GM13977 (cell line): Measurements from ENCODE around the gene PSMG4.

Experiments
- DNase-seq: peaks from one replicate; pipeline ENCODE4 v3.0.0; 2012; ENCODE audit warnings: low spot score
- in situ Hi-C: fragments of 300-500 bp; cut with MboI; formaldehyde crosslinking; loops from one replicate; pipeline ENCODE4 v1.12.0; 2022; ENCODE audit warnings: low sequenced_read_pairs, low pct_unique_long_range_greater_than_20kb, mixed read lengths, inconsistent platforms; ENCODE audit not compliant: unreplicated experiment
- TF ChIP-seq, protein P1 (sequence below): IDR thresholded peaks from 2 replicates; pipeline ENCODE4 v1.5.1; 2012; ENCODE audit warnings: mild to moderate bottlenecking, control low read depth; ENCODE audit not compliant: insufficient read depth; ENCODE audit errors: extremely low read depth, missing control alignments

The PSMG4 gene

DNA sequence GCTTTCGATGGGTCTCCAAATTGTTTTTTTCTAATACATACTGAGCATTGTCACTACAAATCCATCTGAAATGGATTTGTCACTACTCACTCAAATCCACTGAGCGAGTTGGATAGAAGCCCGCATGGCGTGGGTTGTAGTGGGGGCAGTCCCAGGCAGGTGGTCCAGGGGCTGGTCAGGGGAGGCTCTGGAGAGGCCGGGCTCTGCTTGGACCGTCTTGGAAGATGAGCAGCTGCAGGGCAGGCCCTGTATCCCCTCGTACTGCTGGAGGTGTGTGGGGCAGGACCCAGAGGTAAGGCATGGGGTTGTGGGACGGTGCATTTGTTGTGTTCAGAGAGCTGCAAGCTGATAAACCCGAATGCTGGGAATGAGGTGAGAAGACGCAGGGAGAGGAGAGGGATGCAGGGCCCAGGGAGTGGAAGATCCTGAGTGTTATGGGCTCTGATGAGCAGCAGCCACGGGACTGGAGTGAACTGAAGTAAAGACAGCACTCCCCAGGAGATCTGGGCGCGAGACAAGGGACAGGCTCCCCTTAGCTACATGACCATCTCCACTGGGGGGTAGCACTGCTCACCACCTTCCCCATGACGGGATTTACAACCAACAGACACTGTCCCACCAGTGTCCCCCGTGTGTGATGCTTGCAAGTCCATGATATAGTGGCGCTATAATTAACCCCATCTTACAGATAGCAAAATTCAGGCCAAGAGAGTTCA lies 45.9 kb downstream of the PSMG4 start:
- no peak for DNase-seq
- in situ Hi-C loops: no loop called here
- TF ChIP-seq, protein P1, sequence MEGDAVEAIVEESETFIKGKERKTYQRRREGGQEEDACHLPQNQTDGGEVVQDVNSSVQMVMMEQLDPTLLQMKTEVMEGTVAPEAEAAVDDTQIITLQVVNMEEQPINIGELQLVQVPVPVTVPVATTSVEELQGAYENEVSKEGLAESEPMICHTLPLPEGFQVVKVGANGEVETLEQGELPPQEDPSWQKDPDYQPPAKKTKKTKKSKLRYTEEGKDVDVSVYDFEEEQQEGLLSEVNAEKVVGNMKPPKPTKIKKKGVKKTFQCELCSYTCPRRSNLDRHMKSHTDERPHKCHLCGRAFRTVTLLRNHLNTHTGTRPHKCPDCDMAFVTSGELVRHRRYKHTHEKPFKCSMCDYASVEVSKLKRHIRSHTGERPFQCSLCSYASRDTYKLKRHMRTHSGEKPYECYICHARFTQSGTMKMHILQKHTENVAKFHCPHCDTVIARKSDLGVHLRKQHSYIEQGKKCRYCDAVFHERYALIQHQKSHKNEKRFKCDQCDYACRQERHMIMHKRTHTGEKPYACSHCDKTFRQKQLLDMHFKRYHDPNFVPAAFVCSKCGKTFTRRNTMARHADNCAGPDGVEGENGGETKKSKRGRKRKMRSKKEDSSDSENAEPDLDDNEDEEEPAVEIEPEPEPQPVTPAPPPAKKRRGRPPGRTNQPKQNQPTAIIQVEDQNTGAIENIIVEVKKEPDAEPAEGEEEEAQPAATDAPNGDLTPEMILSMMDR: no peak

DNA sequence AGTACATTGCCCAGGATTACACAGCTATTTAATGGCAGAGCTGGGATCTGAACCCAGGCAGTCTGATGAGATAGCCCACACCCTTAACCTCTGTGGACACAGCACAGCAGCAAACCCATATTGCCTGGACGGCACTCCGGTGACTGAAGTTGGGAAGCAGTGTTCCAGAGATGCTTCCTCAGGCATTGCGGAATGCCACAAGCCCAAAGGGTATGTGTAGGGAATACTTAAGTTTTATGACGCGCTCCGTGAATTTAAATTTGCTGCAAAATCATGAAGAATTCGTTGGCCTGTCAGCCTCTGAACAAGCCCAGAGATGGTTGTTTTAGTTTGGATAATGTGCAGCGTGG lies 46.4 kb downstream of the PSMG4 start:
- no peak for DNase-seq
- in situ Hi-C loops: no loop called here
- TF ChIP-seq, protein P1: no peak

DNA sequence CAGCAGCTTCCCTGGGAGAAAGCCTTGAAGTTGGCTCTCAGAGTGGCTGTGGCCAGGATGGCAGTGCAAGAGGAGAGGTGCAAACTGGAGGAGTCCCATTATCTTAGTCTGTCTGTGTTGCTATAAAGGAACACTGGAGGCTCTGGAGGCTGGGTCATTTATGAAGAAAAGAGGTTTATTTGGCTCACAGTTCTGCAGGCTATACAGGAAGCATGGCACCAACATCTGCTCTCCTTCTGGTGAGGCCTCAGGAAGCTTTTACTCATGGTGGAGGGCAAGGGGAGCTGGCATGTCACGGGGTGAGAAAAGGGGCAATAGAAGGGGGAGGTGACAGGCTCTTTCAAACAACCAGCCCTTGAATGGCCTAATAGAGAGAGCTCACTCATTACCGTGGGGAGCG lies 47.1 kb downstream of the PSMG4 start:
- TF ChIP-seq, protein P1: no peak
- in situ Hi-C loops: no loop called here
- no peak for DNase-seq

DNA sequence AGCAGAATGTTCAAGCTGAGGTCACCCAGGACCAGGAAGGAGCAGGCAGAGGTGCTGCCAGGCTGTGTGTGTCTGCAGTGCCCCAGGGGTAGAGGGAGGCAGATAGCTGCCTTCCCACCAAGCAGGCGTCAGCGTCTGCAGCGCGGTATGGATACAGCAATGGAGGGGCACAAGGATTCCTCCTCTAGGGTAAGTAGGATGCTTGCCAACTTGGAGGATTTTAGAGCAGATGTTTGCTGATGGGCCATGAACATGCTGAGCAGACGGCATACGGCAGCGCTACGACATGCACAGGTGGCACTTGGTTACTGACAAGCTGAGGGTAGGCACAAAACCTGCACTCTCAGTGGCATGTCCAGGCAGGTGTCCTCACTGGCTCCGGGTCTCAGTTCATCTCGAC lies 48.1 kb downstream of the PSMG4 start:
- TF ChIP-seq, protein P1: no peak
- in situ Hi-C loops: no loop called here
- no peak for DNase-seq

DNA sequence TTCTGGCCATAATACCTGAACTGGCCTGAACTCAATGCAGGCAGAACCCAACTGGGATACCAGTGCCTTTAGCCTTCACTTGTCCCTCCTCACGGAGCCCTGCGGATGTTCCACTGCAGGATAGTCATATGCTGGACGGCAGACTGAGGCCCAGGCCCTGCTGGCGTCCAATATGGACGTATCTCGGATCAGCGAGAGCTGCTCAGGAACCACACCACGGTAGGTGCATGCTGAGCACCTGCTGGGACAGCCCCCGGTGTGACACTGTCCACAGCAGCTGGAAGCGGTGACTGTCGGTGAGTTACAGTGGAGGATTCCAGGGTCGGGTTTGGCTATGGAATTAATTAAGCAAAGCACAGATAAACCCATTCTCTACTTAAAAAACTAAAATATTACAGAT lies 48.7 kb downstream of the PSMG4 start:
- TF ChIP-seq, protein P1: no peak
- no peak for DNase-seq
- in situ Hi-C loops: no loop called here

DNA sequence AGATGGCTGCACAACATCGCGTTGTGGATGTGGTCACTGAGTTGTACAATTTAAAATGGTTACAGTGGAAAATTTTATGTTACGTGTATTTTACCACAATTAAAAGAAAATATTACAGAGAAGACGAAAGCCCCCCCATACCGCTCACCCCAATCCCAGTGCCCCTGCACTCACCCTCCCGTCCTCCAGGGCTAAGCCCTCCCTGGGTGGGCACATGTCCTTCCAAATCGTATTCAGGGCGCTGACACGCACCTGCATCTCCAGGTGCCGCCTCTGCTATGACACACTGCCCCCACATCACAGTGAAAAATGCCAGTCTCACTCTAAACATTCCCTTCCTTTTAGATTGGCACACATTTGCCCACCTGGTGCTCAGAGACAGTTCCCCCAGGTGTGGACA lies 49.4 kb downstream of the PSMG4 start:
- in situ Hi-C loops: no loop called here
- DNase-seq: no peak
- TF ChIP-seq, protein P1: no peak
